GM21825 (cell line): ENCODE measurements around the gene TPPP3.
"Not testable (repeated sequence)": the region's sequence is repeated elsewhere in the genome, so short reads cannot be mapped to it uniquely, and the experiment has no call there.

ENCODE experiments used
- ATAC-seq: cut with Tn5 transposase; IDR thresholded peaks from one replicate; pipeline ENCODE4 v1.9.1; 2021; ENCODE audit warnings: mild to moderate bottlenecking, moderate library complexity; ENCODE audit not compliant: unreplicated experiment

Gene TPPP3

DNA sequence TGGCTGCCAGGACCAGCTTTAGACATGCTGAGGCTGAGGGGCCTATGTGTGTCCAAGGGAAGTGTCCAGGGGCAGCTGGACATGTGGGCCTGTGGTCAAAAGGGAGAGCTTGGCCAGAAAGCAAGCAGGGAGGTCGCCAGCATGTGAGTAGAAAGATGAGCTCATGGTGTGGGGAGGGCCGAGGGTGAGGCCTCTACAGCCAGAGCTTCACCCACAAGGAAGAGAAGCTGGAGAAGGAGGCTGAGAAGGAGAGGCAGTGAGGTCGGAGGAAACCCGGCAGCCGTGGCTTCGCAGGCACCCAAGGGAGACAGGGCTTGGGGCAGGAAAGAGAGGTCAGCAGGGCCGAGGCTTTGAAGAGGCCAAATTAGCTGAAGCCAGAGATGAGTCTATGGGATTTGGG is 33.7 kb upstream of the TPPP3 start:
- no peak for ATAC-seq

GRCh38 chr16:67426022-67426421 is 32.7 kb upstream of the TPPP3 start:
- ATAC-seq, result no peak

DNA sequence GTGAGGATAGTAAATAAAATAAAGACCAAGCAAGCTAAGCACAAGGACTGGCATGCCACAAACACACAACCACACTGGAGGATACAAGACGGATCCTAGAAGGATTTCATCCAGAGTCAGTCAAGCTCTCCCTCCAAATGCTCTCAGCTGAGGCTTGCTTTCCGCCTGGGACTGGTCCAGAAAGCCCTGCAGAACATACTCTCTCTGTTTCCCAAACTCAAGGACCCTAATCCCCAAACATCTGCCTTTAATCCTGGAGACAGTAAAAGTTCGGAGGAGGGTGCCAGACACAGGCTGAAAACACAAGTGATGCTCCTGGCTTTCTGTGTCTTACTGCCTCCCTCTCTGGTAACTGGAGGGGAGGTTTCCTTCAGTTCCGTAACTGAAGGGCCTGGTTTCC is 32.3 kb upstream of the TPPP3 start:
- ATAC-seq, result no peak

GRCh38 chr16:67425061-67425460 is 31.8 kb upstream of the TPPP3 start:
- no peak for ATAC-seq

DNA sequence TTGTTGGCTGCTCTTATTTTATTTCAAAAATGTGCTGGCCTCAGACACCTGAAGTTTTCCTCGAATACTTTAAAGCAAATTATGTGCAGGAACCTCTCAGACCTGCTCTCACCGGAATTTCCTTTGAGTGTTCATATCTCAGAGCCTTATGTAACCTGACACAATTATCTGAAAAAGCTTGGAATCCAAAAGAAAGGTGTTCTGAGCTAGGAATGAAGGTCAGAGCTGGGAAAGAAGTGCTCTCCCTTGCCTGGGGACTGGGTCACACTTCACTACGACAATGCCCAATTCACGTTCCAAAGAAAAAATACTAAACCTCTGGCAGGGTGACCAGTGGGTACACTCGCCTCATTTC is 30.9 kb upstream of the TPPP3 start:
- no peak for ATAC-seq

DNA sequence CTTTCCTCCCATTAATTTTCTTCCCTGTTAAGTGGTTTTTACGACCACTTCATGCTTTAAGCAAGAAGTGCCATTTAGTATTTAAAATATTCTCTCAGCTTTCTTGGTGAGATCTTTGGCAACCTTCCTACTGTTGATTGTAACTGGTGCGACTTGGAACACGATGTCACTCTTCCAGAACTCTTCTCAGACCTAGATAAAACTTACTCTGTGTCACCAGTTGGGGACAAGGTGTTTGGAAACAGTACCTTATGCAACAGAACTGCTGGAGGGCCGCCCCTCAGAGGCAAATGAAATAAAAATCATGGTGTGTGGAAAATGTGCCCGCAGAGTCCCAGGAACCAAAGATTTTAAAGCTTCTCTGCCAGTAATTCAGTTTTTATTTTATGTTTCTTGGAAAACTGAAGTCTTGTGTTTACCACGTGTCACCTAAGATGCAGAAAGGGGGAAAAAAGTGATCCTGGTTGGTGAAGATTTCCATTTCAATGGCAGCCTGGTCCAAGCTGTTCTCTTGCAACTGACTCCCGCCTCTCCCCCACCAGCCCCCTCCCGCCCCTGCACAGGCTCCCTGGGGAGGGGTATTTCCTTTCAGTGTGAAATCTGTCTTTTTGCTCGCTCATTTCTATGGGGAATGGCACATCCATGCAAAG is 30.4 kb upstream of the TPPP3 start:
- no peak for ATAC-seq

- no peak for ATAC-seq
These were observed 29.7 kb upstream of the TPPP3 start for GRCh38 chr16:67423015-67423414.

DNA sequence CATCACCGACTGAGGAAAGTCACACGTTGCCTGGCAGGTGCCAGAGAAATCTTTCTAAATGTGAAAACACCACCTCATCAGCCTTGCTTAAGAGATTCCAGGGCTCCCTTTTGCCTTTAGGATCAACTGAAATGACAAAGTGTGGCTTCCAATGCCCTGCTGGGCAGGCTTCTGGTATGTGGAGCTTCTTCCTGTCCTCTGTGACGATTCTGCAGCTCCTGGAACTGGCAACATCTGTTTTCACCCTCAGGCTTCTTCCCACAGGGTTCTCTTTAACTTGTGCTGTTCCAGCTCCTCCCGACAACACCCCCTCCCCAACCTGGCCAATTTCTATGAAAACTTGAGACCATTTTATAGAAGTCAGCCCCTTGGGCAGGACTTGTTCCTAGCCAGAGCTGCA is 27.7 kb upstream of the TPPP3 start:
- ATAC-seq, result no peak

- ATAC-seq, result no peak
These were observed 26.6 kb upstream of the TPPP3 start for GRCh38 chr16:67419931-67420330.

- ATAC-seq, result no peak
These were observed 26.2 kb upstream of the TPPP3 start for GRCh38 chr16:67419502-67419901.

GRCh38 chr16:67417333-67418061 is 24.2 kb upstream of the TPPP3 start:
- ATAC-seq, result no peak

GRCh38 chr16:67415872-67416793 is 22.8 kb upstream of the TPPP3 start, which contains the start of gene ZDHHC1:
Gene ZDHHC1, minus strand, starts transcription at chr16:67416477. Its CDS starts 8,702 bp downstream, at chr16:67407775.
- no peak for ATAC-seq

- ATAC-seq, result not testable (repeated sequence)
These were observed 22.1 kb upstream of the TPPP3 start for GRCh38 chr16:67415421-67415820.

- ATAC-seq, result no peak
These were observed 20.9 kb upstream of the TPPP3 start for GRCh38 chr16:67413978-67414911.

- no peak for ATAC-seq
These were observed 19.0 kb upstream of the TPPP3 start for GRCh38 chr16:67412294-67412693.

DNA sequence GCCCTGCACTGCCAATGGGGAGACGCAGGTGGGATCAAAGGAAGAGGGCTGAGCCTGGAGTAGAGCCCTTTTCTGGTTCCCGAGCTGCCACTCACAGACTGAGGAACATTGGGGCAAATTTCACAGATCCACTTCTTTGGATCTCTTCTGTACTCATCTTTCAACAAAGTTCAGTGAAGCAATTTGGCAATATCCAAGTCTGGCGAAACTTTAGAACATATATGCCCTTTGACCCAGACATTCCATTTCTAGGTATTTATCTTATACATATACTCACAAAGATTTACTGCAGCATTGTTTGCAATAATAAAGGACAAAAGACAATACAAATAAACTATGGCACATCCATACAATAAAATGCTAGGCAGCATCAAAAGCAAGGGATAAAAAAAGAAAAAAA is 18.0 kb upstream of the TPPP3 start:
- no peak for ATAC-seq

- ATAC-seq, result no peak
These were observed 16.3 kb upstream of the TPPP3 start for GRCh38 chr16:67409631-67410030.

DNA sequence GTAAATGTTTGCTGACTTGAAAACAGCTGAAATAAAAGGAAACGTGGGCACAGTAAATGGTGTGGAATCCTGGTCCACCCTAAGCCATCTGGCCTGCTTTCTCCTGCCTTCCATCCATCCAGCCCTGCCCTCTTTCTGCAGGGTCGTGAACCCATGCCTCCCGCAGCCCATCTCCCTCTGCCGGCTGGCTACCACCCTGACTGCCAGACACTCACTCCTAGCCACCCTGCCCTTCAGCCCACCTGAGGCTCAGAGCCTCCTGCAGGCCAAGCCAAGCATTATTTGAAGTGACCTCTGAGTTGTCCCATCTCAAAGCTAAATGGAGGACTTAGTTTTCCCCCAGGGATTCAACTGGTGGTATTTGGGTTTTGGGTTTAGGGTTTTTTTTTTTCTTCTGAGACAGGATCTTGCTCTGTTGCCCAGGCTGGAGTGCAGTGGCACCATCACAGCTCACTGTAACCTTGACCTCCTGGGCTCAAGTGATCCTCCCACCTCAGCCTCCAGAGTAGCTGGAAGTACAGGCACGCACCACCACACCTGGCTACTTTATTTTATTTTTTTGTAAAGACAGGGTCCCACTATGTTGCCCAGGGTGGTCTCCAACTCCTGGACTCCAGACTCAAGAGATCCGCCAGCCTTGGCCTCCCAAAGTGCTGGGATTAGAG is 14.6 kb upstream of the TPPP3 start:
- ATAC-seq, result no peak

GRCh38 chr16:67407176-67407787 is 14.0 kb upstream of the TPPP3 start:
- ATAC-seq, result no peak
